Measurements from ENCODE around the gene DOCK8.
A peak's percentile ranks its signal among the peaks of the same experiment; 100 is the strongest.
"Not testable (repeated sequence)": the region's sequence is repeated elsewhere in the genome, so short reads cannot be mapped to it uniquely, and the experiment has no call there.

DOCK8 gene

DNA sequence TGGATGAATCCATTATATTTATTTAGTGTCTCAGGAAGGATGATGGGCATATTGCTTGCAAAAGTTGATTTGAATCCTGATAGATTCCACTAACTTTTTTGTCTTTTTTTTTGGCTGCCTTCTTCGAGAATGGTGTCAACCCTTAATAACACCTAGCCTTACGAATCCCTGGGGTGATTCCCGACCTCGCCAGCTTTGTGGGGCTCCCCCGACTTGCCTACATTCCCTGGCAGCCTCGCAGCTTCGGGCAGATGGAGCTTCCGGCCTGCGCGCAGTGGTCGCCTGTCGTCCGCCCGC lies 366 bp upstream of the DOCK8 start:
- 8% methylated on average over 14 of the region's 14 CpGs for WGBS
- Histone ChIP-seq H3K9me3 (ENCODE audit: insufficient read depth, low read depth, low read length) (no peaks in the 10 kb centered on the region), H3K9ac (ENCODE audit: low read depth, low read length) (peak overlapping the region; percentile 69; the same call in 1 of the 2 replicates)

DNA sequence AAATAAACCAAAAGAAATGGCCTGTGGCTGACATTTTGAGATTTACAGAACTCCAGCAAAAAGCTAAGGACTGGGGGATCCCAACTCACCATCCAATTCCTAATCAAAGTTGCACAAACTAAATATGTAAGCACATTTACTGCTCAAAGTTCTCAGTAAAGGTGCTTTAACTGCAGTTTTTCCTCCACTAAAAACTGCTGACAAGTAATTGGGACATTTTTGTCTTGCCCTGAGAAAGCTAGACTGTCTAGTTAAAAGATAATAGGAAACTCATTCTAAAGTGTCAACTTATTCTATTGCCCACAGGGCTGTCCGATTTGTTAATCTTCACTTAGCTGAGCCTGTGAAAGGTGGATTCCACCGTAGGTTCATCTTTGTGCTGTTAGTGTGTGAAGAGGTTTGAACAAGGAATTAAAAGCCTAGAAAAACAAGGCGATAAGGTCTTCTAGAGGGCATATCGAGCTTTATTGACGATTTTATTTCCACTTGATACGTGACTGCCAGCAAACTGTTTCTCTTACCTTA lies 1.0 kb downstream of the DOCK8 start:
- H3K9me3 ChIP-seq (ENCODE audit: insufficient read depth, low read depth, low read length) = no peaks in the 10 kb centered on the region
- H3K4me1 ChIP-seq (ENCODE audit: insufficient read depth, low read length) = peaks cover 9% of the 10 kb centered on the region; the same call in 1 of the 2 replicates
- WGBS = 71% methylated on average over 6 of the region's 6 CpGs
- no peaks in the 10 kb centered on the region for H3K36me3 ChIP-seq (ENCODE audit: insufficient read depth, low read length)
- H3K4me3 ChIP-seq (ENCODE audit: low read length) = peak overlapping the region; percentile 69
- H3K9ac ChIP-seq (ENCODE audit: low read depth, low read length) = no peak overlapping the region
- H3K27ac ChIP-seq (ENCODE audit: low read depth, low read length) = no peak overlapping the region
- H3K27me3 ChIP-seq (ENCODE audit: insufficient read depth, low read length) = peaks cover 55% of the 10 kb centered on the region

More for the DNA sequence above, 366 bp upstream of the DOCK8 start:
- peaks cover 9% of the 10 kb centered on the region; the same call in 1 of the 2 replicates for H3K4me1 ChIP-seq (ENCODE audit: insufficient read depth, low read length)
- no peaks in the 10 kb centered on the region for H3K36me3 ChIP-seq (ENCODE audit: insufficient read depth, low read length)
- no peak overlapping the region for H3K27ac ChIP-seq (ENCODE audit: low read depth, low read length)
- H3K27me3 ChIP-seq (ENCODE audit: insufficient read depth, low read length) = peaks cover 55% of the 10 kb centered on the region
- peak overlapping the region; percentile 69 for H3K4me3 ChIP-seq (ENCODE audit: low read length)

DNA sequence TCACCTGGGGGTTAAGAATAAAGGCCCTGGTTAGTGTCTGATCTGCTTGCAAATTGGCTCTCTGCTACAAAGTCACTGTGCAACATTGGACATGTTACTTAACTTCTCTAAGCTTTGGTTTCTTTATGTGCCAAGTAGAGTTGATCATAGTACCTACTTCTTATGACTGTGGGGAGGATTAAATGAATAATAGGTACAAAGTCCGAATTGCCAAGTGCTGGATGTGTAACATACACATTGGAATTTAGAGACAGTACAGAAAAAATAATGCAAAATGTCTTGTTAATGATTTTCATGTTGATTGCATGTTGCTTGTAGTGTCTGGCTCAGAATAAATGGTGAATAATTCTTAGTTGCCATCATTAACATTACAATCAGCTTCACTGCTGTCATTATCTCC lies 2.2 kb downstream of the DOCK8 start:
- peaks cover 55% of the 10 kb centered on the region for H3K27me3 ChIP-seq (ENCODE audit: insufficient read depth, low read length)

DNA sequence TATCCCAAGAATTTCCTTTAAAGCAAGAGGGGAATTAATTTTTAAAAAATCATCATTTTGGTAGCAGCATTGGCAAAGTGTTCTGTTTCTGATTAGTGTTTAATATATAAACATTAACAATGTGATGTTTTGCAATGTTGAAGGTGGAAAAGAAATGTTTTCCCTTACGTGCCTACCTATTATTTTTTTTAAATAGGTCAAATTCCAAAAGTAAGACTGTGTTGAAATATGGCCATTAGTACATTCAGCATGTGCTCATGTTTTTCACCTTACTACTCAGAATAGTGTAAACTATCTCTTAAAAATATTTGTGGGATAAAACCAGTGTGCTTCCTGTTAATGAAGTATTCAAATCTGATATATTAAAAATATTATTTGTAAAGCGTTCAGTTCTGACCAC lies 3.3 kb downstream of the DOCK8 start:
- Histone ChIP-seq H3K4me3 (ENCODE audit: low read length) (no peak overlapping the region), H3K27ac (ENCODE audit: low read depth, low read length) (no peak overlapping the region), H3K9me3 (ENCODE audit: insufficient read depth, low read depth, low read length) (no peaks in the 10 kb centered on the region), H3K4me1 (ENCODE audit: insufficient read depth, low read length) (peaks cover 17% of the 10 kb centered on the region), H3K27me3 (ENCODE audit: insufficient read depth, low read length) (peaks cover 44% of the 10 kb centered on the region), H3K36me3 (ENCODE audit: insufficient read depth, low read length) (no peaks in the 10 kb centered on the region), H3K9ac (ENCODE audit: low read depth, low read length) (no peak overlapping the region)
- 100% methylated on average over 1 of the region's 2 CpGs for WGBS

More for the DNA sequence above, 2.2 kb downstream of the DOCK8 start:
- no peaks in the 10 kb centered on the region for H3K36me3 ChIP-seq (ENCODE audit: insufficient read depth, low read length)
- no peaks in the 10 kb centered on the region for H3K9me3 ChIP-seq (ENCODE audit: insufficient read depth, low read depth, low read length)
- peaks cover 9% of the 10 kb centered on the region; the same call in 1 of the 2 replicates for H3K4me1 ChIP-seq (ENCODE audit: insufficient read depth, low read length)
- no peak overlapping the region for H3K4me3 ChIP-seq (ENCODE audit: low read length)
- no peak overlapping the region for H3K9ac ChIP-seq (ENCODE audit: low read depth, low read length)
- no peak overlapping the region for H3K27ac ChIP-seq (ENCODE audit: low read depth, low read length)
- WGBS = 89% methylated on average over 1 of the region's 1 CpG

DNA sequence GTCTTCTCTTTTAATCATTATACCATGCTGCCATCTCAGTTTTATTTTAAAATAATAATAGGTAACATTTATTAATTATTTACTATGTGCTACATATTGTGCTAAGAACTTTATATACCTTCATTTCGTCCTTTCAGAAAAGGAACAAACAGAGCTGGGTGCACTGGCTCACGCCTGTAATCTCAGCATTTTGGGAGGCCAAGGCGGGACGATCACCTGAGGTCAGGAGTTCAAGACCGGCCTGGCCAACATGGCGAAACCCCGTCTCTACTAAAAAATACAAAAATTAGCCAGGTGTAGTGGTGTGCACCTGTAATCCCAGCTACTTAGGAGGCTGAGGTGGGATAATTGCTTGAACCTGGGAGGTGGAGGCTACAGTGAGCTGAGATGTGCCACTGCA lies 4.4 kb downstream of the DOCK8 start:
- WGBS = 94% methylated on average over 7 of the region's 7 CpGs
- not testable (repeated sequence) for H3K36me3 ChIP-seq (ENCODE audit: insufficient read depth, low read length); H3K27ac ChIP-seq (ENCODE audit: low read depth, low read length); H3K4me3 ChIP-seq (ENCODE audit: low read length); H3K9me3 ChIP-seq (ENCODE audit: insufficient read depth, low read depth, low read length); H3K9ac ChIP-seq (ENCODE audit: low read depth, low read length)
- H3K27me3 ChIP-seq (ENCODE audit: insufficient read depth, low read length) = peaks cover 33% of the 10 kb centered on the region
- H3K4me1 ChIP-seq (ENCODE audit: insufficient read depth, low read length) = peaks cover 26% of the 10 kb centered on the region

DNA sequence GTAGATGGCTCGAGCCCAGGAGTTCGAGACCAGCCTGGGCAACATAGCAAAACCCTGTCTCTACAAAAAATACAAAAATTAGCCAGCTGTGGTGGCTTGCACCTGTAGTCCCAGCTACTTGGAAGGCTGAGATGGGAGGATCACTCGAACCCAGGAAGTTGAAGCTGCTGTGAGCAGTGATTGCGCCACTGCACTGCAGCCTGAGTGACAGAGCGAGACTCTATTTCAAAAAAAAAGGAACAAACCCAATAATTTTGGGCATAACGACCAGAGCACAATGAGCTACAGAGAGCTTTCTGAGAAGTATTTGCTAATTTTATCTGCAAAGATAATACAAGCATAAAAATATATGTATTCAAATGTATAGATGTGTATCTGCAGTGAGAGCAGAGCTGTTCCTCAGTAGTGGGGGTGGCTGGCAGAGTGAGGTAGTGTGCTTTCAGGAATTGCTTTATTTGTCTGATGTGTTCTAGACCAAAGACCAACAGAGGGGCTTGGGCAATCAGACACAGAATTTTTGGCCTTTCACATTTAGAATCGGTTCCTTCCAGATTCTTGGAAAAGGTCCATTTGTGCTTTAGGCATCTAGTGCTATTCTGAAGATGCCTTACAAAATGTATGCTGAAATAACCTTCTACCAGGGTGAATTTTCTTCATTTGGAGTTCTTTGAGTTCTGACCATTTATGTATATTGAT lies 5.2 kb downstream of the DOCK8 start:
- no peak overlapping the region for H3K4me3 ChIP-seq (ENCODE audit: low read length)
- H3K4me1 ChIP-seq (ENCODE audit: insufficient read depth, low read length) = peaks cover 34% of the 10 kb centered on the region
- no peak overlapping the region for H3K9ac ChIP-seq (ENCODE audit: low read depth, low read length)
- H3K27ac ChIP-seq (ENCODE audit: low read depth, low read length) = no peak overlapping the region
- 94% methylated on average over 6 of the region's 7 CpGs for WGBS
- H3K9me3 ChIP-seq (ENCODE audit: insufficient read depth, low read depth, low read length) = no peaks in the 10 kb centered on the region
- no peaks in the 10 kb centered on the region for H3K36me3 ChIP-seq (ENCODE audit: insufficient read depth, low read length)
- H3K27me3 ChIP-seq (ENCODE audit: insufficient read depth, low read length) = peaks cover 25% of the 10 kb centered on the region

DNA sequence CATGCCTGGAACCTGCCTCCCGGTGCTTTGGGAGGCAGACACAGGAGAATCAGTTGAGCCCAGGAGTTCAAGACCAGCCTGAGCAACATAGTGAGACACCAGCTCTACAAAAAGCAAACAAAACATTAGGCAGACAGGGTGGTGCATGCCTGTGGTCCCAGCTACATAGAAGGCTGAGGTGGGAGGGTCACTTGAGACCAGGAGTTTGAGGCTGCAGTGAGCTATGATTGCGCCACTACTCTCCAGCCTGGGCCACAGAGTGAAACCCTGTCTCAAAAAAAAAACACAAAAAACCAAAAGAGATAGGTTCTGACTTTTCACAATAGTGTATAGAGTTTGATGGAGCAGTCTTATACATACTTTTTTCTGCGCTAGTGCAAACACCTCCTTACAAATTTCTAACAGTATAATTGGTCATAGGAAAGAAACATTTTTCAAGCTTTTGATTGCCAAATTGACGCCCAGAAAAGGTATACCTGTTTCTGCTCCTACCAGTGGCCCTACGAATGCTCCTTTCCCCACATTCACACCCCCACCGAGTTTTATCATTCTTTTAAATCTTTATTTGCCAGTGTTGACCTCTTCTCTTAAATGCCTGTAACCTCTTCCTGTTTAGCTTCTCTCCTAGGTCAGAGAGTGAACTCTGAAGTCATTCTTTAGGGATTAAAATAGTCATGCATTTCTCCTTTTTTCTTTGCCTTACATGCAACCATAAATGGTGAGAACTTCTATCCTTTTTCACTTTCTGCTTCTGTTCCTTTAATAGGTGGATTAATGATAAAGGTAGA lies 7.5 kb downstream of the DOCK8 start:
- Histone ChIP-seq H3K27ac (ENCODE audit: low read depth, low read length) (no peak overlapping the region; the same call in 1 of the 2 replicates), H3K9ac (ENCODE audit: low read depth, low read length) (no peak overlapping the region), H3K4me3 (ENCODE audit: low read length) (no peak overlapping the region; the same call in 1 of the 2 replicates), H3K9me3 (ENCODE audit: insufficient read depth, low read depth, low read length) (no peaks in the 10 kb centered on the region), H3K36me3 (ENCODE audit: insufficient read depth, low read length) (no peaks in the 10 kb centered on the region), H3K4me1 (ENCODE audit: insufficient read depth, low read length) (peaks cover 36% of the 10 kb centered on the region), H3K27me3 (ENCODE audit: insufficient read depth, low read length) (peaks cover 2% of the 10 kb centered on the region; the same call in 1 of the 2 replicates)
- WGBS = 70% methylated on average over 4 of the region's 6 CpGs

DNA sequence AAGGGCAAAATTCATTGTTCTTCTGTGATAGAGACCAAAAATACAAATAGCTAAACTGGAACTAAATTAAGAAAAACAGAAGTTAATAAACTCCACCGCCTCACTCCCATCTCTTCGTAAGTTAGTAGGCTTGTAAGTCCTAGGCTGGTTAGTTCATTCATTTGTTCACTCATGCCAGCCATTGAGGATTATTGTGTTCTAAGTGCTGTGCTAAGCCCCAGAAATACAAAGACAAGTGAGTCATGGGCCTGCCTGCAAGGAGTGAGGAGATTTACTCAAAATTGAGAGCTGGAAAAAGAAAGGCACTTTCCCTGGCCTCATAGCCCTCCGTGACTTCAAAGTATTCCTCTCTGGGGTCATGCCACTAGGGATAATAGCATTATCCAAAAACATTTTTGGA lies 8.5 kb downstream of the DOCK8 start:
- H3K9ac ChIP-seq (ENCODE audit: low read depth, low read length) = no peak overlapping the region
- H3K36me3 ChIP-seq (ENCODE audit: insufficient read depth, low read length) = no peaks in the 10 kb centered on the region
- WGBS = 78% methylated on average over 3 of the region's 3 CpGs
- no peak overlapping the region for H3K4me3 ChIP-seq (ENCODE audit: low read length)
- no peak overlapping the region for H3K27ac ChIP-seq (ENCODE audit: low read depth, low read length)
- peaks cover 32% of the 10 kb centered on the region for H3K4me1 ChIP-seq (ENCODE audit: insufficient read depth, low read length)
- H3K27me3 ChIP-seq (ENCODE audit: insufficient read depth, low read length) = no peaks in the 10 kb centered on the region
- no peaks in the 10 kb centered on the region for H3K9me3 ChIP-seq (ENCODE audit: insufficient read depth, low read depth, low read length)

DNA sequence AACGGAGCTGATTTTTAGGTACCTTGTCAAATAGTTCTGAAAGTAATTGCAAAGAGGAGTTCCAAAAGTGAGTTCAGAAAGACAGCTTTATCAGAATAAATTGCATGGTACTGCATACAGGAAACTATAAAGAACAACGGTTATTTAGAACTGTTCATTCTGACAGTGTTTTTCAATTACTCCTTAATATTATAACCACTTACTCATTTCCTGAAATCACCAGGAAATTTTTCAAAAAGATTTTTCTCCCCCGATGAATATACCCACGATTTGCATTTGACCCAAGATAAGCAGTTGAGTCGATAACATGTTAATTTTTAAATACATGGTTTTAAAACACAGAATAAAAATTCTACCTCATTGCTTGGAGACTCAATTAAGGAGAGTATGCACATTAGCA lies 9.4 kb downstream of the DOCK8 start:
- Histone ChIP-seq H3K4me1 (ENCODE audit: insufficient read depth, low read length) (peaks cover 32% of the 10 kb centered on the region), H3K27me3 (ENCODE audit: insufficient read depth, low read length) (no peaks in the 10 kb centered on the region), H3K27ac (ENCODE audit: low read depth, low read length) (no peak overlapping the region), H3K9me3 (ENCODE audit: insufficient read depth, low read depth, low read length) (no peaks in the 10 kb centered on the region), H3K4me3 (ENCODE audit: low read length) (no peak overlapping the region), H3K36me3 (ENCODE audit: insufficient read depth, low read length) (no peaks in the 10 kb centered on the region), H3K9ac (ENCODE audit: low read depth, low read length) (no peak overlapping the region)
- WGBS = 94% methylated on average over 4 of the region's 5 CpGs

DNA sequence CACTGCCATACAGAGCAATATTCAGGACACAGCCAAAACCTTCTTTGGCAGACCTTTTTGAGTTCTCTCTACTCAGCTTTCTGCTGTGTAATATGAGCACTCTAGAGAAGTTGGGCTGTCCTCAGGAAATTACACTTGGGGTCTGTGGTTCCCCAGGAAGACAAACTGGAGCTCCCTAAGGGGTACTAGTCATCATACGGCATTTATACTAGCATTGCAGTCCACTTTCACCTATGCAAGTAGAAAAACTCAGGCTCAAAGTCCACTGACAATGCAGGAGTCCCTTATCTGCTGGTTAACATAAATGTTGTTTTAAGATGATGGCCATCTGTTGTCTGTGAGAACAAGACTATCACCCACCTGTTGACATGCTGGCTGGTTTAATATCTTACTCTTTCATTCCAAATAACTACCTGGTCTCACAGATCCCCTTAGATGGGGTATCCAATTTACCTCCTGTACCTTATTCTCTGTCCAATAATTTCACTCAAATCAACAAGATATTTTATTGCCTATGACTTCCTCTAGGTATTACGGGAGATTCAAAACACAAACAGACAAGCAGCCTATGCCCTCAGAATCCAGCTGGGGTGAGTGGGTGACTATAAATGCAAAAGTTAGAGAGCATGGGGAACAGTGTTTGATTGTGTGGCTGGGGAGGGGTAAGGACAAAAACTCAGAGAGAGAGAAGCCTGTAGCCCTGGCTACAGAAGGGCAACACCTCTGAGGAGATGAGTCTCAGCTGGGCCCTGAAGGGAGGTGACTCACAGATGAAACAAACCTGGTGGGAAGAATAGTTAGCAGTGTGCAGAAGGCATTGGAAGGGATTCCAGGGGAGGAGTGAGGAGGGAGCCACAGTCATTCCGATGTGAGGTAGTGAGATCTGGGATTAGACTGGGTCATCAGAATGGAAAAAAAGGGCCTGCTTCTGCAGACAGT lies 10.2 kb downstream of the DOCK8 start:
- peaks cover 32% of the 10 kb centered on the region for H3K4me1 ChIP-seq (ENCODE audit: insufficient read depth, low read length)
- no peaks in the 10 kb centered on the region for H3K36me3 ChIP-seq (ENCODE audit: insufficient read depth, low read length)
- 76% methylated on average over 3 of the region's 3 CpGs for WGBS
- H3K9ac ChIP-seq (ENCODE audit: low read depth, low read length) = no peak overlapping the region
- no peaks in the 10 kb centered on the region for H3K9me3 ChIP-seq (ENCODE audit: insufficient read depth, low read depth, low read length)
- H3K4me3 ChIP-seq (ENCODE audit: low read length) = no peak overlapping the region
- no peak overlapping the region for H3K27ac ChIP-seq (ENCODE audit: low read depth, low read length)
- no peaks in the 10 kb centered on the region for H3K27me3 ChIP-seq (ENCODE audit: insufficient read depth, low read length)

All from HUES64 (cell line).